ENCODE measurements around the gene TEDC2.
A peak's percentile ranks its signal among the peaks of the same experiment; 100 is the strongest.

TEDC2 gene

GRCh38 chr16:2497116-2497630 lies 37.3 kb downstream of the TEDC2 start:
- no peak for DNase-seq

GRCh38 chr16:2497695-2498484 lies 38.0 kb downstream of the TEDC2 start:
- DNase-seq, result no peak

- DNase-seq, result peak; percentile 14
Observed at GRCh38 chr16:2498531-2499253, 38.8 kb downstream of the TEDC2 start.

GRCh38 chr16:2499454-2499853 lies 39.5 kb downstream of the TEDC2 start:
- DNase-seq, result no peak

- no peak for DNase-seq
Observed at GRCh38 chr16:2499890-2500429, 40.1 kb downstream of the TEDC2 start.

- no peak for DNase-seq
Observed at GRCh38 chr16:2500430-2500917, 40.6 kb downstream of the TEDC2 start.

GRCh38 chr16:2500918-2501750 lies 41.2 kb downstream of the TEDC2 start:
- DNase-seq, result peak; percentile 43

- DNase-seq, result no peak
Observed at GRCh38 chr16:2501946-2502895, 42.3 kb downstream of the TEDC2 start.

GRCh38 chr16:2505695-2506094 lies 45.8 kb downstream of the TEDC2 start:
- no peak for DNase-seq

GRCh38 chr16:2507052-2507659 lies 47.2 kb downstream of the TEDC2 start:
- no peak for DNase-seq

GRCh38 chr16:2507665-2508064 lies 47.8 kb downstream of the TEDC2 start:
- no peak for DNase-seq

GRCh38 chr16:2508722-2509400 lies 49.0 kb downstream of the TEDC2 start:
- DNase-seq, result no peak

GRCh38 chr16:2511128-2511800 lies 51.4 kb downstream of the TEDC2 start:
- DNase-seq, result no peak

GRCh38 chr16:2511996-2512734 lies 52.3 kb downstream of the TEDC2 start:
- DNase-seq, result no peak

- no peak for DNase-seq
Observed at GRCh38 chr16:2512735-2513404, 53.0 kb downstream of the TEDC2 start.

GRCh38 chr16:2513405-2514332 lies 53.8 kb downstream of the TEDC2 start, which contains the start of gene ATP6V0C:
Gene ATP6V0C (plus strand): TSS chr16:2513952. CDS start chr16:2514104, 152 bp downstream.
- peak; percentile 92 for DNase-seq

Data from NCI-H2029 (cell line).